Astrocyte (in vitro differentiated cells and primary cell): Measurements from ENCODE around the gene OXSR1. TPM values are rescaled to one million over a fixed set of nuclear protein-coding genes. Genes with fewer than 3 reads are reported as not detected.

Source experiments
- DNase-seq: peaks from one replicate; pipeline ENCODE4 v3.0.0-alpha.2; 2010; ENCODE audit warnings: low read depth
- FAIRE-seq: peaks from 2 replicates; lab custom pipeline; 2011; peaks lifted over from hg19 to GRCh38; lab: Jason Lieb, UNC
- H2AFZ ChIP-seq: 2 replicates; pipeline ENCODE4 v1.6.0; 2012; ENCODE audit warnings: low read depth, low read length, inconsistent platforms
- H3K27ac ChIP-seq: 2 replicates; pipeline ENCODE4 v1.5.1; 2011; ENCODE audit warnings: low read depth, low read length, inconsistent platforms
- H3K27me3 ChIP-seq: 2 replicates; pipeline ENCODE4 v1.6.0; 2011; ENCODE audit warnings: low read length, inconsistent platforms; ENCODE audit not compliant: insufficient read depth
- H3K36me3 ChIP-seq: 2 replicates; pipeline ENCODE4 v1.5.1; 2011; ENCODE audit warnings: low read length, inconsistent platforms; ENCODE audit not compliant: insufficient read depth
- H3K4me1 ChIP-seq: 2 replicates; pipeline ENCODE4 v1.5.1; 2011; ENCODE audit warnings: low read length, inconsistent platforms; ENCODE audit not compliant: insufficient read depth
- H3K4me2 ChIP-seq: 2 replicates; pipeline ENCODE4 v1.6.0; 2012; ENCODE audit warnings: low read length, inconsistent platforms
- H3K4me3 ChIP-seq: 2 replicates; pipeline ENCODE4 v1.5.1; 2011; ENCODE audit warnings: low read depth, mild to moderate bottlenecking, low read length, inconsistent platforms; ENCODE audit not compliant: insufficient read depth
- H3K79me2 ChIP-seq: 2 replicates; pipeline ENCODE4 v1.6.0; 2012; ENCODE audit warnings: mild to moderate bottlenecking, low read length, inconsistent platforms; ENCODE audit not compliant: insufficient read depth
- H3K9ac ChIP-seq: 2 replicates; pipeline ENCODE4 v1.6.0; 2012; ENCODE audit warnings: mild to moderate bottlenecking, low read length, inconsistent platforms
- H3K9me3 ChIP-seq: 2 replicates; pipeline ENCODE4 v1.5.1; 2012; ENCODE audit warnings: low read depth, mild to moderate bottlenecking, low read length, inconsistent platforms; ENCODE audit not compliant: insufficient read depth
- H4K20me1 ChIP-seq: 2 replicates; pipeline ENCODE4 v1.6.0; 2012; ENCODE audit warnings: low read length, inconsistent platforms; ENCODE audit not compliant: insufficient read depth
- H3K27ac Mint-ChIP-seq: one replicate; pipeline ENCODE4 v1.8.0; 2021; ENCODE audit warnings: mild to moderate bottlenecking, mixed read lengths; ENCODE audit not compliant: unreplicated experiment
- H3K27me3 Mint-ChIP-seq: one replicate; pipeline ENCODE4 v1.8.0; 2021; ENCODE audit warnings: low read depth, mixed read lengths; ENCODE audit not compliant: unreplicated experiment
- H3K36me3 Mint-ChIP-seq: one replicate; pipeline ENCODE4 v1.8.0; 2021; ENCODE audit warnings: low read depth, mixed read lengths; ENCODE audit not compliant: unreplicated experiment
- H3K4me1 Mint-ChIP-seq: one replicate; pipeline ENCODE4 v1.8.0; 2021; ENCODE audit warnings: low read depth, mixed read lengths; ENCODE audit not compliant: unreplicated experiment
- H3K4me3 Mint-ChIP-seq: one replicate; pipeline ENCODE4 v1.8.0; 2021; ENCODE audit warnings: mild to moderate bottlenecking, moderate library complexity, mixed read lengths; ENCODE audit not compliant: unreplicated experiment
- H3K9me3 Mint-ChIP-seq: one replicate; pipeline ENCODE4 v1.8.0; 2021; ENCODE audit warnings: mild to moderate bottlenecking, mixed read lengths; ENCODE audit not compliant: unreplicated experiment
- EZH2 ChIP-seq: IDR thresholded peaks from 2 replicates; pipeline ENCODE4 v1.6.1; 2012; ENCODE audit warnings: mild to moderate bottlenecking, low read length, inconsistent platforms; ENCODE audit not compliant: insufficient read depth
- total RNA-seq: library from RNA; stranded (reverse); gene quantifications from 2 replicates; pipeline ENCODE4 v1.2.1, GENCODE V29; 2021
- TF ChIP-seq, protein P1 (sequence below): IDR thresholded peaks from 2 replicates; pipeline ENCODE4 v1.5.1; 2011; ENCODE audit warnings: low read depth, mild to moderate bottlenecking, inconsistent platforms, low read length, moderate library complexity; ENCODE audit not compliant: insufficient read depth

The OXSR1 gene
- total RNA-seq, 1 donor from 2014 or later = 83.1 TPM

DNA sequence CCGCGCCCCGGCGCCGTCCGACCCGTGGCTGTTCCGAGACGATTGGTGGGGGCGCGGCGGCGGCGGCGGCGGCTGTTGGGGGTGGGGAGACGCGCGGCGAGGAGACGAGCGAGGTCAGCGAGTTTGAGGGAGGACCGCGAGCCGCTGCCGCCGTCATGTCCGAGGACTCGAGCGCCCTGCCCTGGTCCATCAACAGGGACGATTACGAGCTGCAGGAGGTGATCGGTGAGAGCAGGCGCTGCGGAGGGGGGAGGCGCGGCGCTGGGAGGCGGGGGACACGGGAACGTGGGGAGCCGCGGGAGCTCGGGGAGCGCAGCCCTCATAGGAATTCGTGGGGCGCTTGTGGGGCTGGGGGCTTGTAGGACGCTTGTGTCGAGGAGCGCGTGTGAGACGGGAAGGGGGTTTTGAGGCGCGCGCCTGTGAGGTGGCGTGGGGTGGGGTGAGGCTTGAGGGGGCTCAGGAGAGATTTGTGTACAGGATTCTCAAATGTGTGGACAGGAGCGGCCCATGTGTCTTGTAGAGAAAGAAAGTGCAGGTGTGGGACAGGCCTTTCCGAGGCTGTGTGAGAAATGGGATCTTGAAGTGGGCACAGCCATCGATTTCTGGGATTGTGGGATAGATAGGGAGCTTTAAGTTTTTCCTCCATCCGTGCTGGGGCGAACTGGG is 518 bp downstream of the OXSR1 start:
- Histone ChIP-seq H3K36me3 (no peaks in the 10 kb centered on the region), H4K20me1 (peaks cover 6% of the 10 kb centered on the region), H3K4me2 (peak overlapping the region; percentile 90), H3K27me3 (no peaks in the 10 kb centered on the region), H3K4me3 (peak overlapping the region; percentile 96), H3K27ac (peak overlapping the region; percentile 97), H3K9me3 (no peaks in the 10 kb centered on the region), H2AFZ (peak overlapping the region; percentile 93), H3K4me1 (peaks cover 24% of the 10 kb centered on the region), H3K9ac (peak overlapping the region; percentile 88), H3K79me2 (peaks cover 53% of the 10 kb centered on the region)
- Mint-ChIP-seq H3K4me1 (peaks cover 31% of the 10 kb centered on the region), H3K27ac (peak overlapping the region; percentile 88), H3K9me3 (peaks cover 3% of the 10 kb centered on the region), H3K36me3 (peaks cover 7% of the 10 kb centered on the region), H3K4me3 (peak overlapping the region; percentile 99), H3K27me3 (no peaks in the 10 kb centered on the region)
- DNase-seq (peak; percentile 27), FAIRE-seq (no peak)
- TF ChIP-seq EZH2 = no peak
- TF ChIP-seq, protein P1, sequence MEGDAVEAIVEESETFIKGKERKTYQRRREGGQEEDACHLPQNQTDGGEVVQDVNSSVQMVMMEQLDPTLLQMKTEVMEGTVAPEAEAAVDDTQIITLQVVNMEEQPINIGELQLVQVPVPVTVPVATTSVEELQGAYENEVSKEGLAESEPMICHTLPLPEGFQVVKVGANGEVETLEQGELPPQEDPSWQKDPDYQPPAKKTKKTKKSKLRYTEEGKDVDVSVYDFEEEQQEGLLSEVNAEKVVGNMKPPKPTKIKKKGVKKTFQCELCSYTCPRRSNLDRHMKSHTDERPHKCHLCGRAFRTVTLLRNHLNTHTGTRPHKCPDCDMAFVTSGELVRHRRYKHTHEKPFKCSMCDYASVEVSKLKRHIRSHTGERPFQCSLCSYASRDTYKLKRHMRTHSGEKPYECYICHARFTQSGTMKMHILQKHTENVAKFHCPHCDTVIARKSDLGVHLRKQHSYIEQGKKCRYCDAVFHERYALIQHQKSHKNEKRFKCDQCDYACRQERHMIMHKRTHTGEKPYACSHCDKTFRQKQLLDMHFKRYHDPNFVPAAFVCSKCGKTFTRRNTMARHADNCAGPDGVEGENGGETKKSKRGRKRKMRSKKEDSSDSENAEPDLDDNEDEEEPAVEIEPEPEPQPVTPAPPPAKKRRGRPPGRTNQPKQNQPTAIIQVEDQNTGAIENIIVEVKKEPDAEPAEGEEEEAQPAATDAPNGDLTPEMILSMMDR = no peak

DNA sequence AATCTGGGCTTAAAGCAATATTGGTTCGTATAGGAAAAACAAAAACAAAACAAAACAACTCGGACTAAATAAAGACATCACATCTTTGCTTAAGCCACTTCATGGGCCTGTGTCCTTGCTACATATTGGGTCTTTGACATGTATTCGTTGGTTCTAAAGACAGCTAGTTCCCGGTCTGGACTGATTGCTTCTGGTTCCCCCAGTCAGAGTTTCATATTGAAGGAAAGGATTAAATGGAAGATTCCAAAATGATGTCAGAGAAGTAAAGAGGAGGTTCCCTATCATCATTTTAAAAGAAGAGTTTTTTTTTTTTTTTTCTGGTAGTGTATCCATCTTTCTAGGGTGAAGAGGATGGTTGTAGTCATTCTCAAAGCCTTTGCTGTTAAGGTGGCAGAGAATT is 2.3 kb downstream of the OXSR1 start:
- peaks cover 36% of the 10 kb centered on the region for H3K4me1 Mint-ChIP-seq
- FAIRE-seq = no peak
- H3K36me3 Mint-ChIP-seq = peaks cover 7% of the 10 kb centered on the region
- peak overlapping the region; percentile 35 for H3K9ac ChIP-seq
- H3K36me3 ChIP-seq = no peaks in the 10 kb centered on the region
- H2AFZ ChIP-seq = no peak overlapping the region
- peak overlapping the region; percentile 96 for H3K27ac ChIP-seq
- peaks cover 24% of the 10 kb centered on the region for H3K4me1 ChIP-seq
- peak overlapping the region; percentile 99 for H3K4me3 Mint-ChIP-seq
- H3K27ac Mint-ChIP-seq = peak overlapping the region; percentile 70
- H3K27me3 Mint-ChIP-seq = no peaks in the 10 kb centered on the region
- peak overlapping the region; percentile 96 for H3K4me3 ChIP-seq
- peak overlapping the region; percentile 90 for H3K4me2 ChIP-seq
- H3K79me2 ChIP-seq = peaks cover 71% of the 10 kb centered on the region
- TF ChIP-seq, protein P1 = no peak
- no peak for TF ChIP-seq EZH2
- peaks cover 14% of the 10 kb centered on the region for H4K20me1 ChIP-seq
- H3K9me3 ChIP-seq = no peaks in the 10 kb centered on the region
- peaks cover 3% of the 10 kb centered on the region for H3K9me3 Mint-ChIP-seq
- no peaks in the 10 kb centered on the region for H3K27me3 ChIP-seq
- DNase-seq = no peak
